BLaER1 treated with 17β-estradiol and CSF1 and Interleukin-3, amounts not matched to agents 10 nM and 100 nM (cell line): ENCODE data around the gene WNT3A.

Experiments
- H3K27ac ChIP-seq, 11 experiments: shearing (Covaris generic); formaldehyde crosslinking; 2 replicates each; pipeline ENCODE4 v1.8.1; 2022
- H3K27me3 ChIP-seq, 11 experiments: shearing (Covaris generic); formaldehyde crosslinking; 2 replicates each; pipeline ENCODE4 v1.8.1; 2022
- H3K36me3 ChIP-seq, 11 experiments: shearing (Covaris generic); formaldehyde crosslinking; 2 replicates each; pipeline ENCODE4 v1.8.1; 2022
- H3K4me1 ChIP-seq, 10 experiments: shearing (Covaris generic); formaldehyde crosslinking; 2 replicates each; pipeline ENCODE4 v1.8.1; 2022
- H3K4me2 ChIP-seq, 11 experiments: shearing (Covaris generic); formaldehyde crosslinking; 2 replicates each; pipeline ENCODE4 v1.8.1; 2022
- H3K4me3 ChIP-seq, 10 experiments: shearing (Covaris generic); formaldehyde crosslinking; 2 replicates each; pipeline ENCODE4 v1.8.1; 2022
- H3K9ac ChIP-seq, 11 experiments: shearing (Covaris generic); formaldehyde crosslinking; 2 replicates each; pipeline ENCODE4 v1.8.1; 2022
- H3K9me3 ChIP-seq, 11 experiments: shearing (Covaris generic); formaldehyde crosslinking; replicated peaks in 1 of 11; 2 replicates each; pipeline ENCODE4 v1.8.1; 2022
- H4K20me1 ChIP-seq, 11 experiments: shearing (Covaris generic); formaldehyde crosslinking; 2 replicates each; pipeline ENCODE4 v1.8.1; 2022
- Cebpa-rat ChIP-seq, 11 experiments: shearing (Covaris generic); IDR thresholded peaks; 2 replicates each; pipeline ENCODE4 v1.8.1; 2022

WNT3A gene

GRCh38 chr1:228044961-228045360 lies 38.2 kb downstream of the WNT3A start:
- no peak overlapping the region for H3K9ac ChIP-seq
- no peaks in the 10 kb centered on the region for H3K27me3 ChIP-seq
- H3K27ac ChIP-seq, result no peak overlapping the region
- no peak overlapping the region for H3K4me2 ChIP-seq
- no peak for TF ChIP-seq Cebpa-rat (IDR thresholded peaks at IDR 0.05)
- H3K36me3 ChIP-seq, result no peaks in the 10 kb centered on the region
- peaks cover 10 to 27% (median 19%) of the 10 kb centered on the region in 10 experiments; a peak in 17 of 20 replicates for H3K4me1 ChIP-seq
- no peak overlapping the region for H3K4me3 ChIP-seq
- H4K20me1 ChIP-seq, result no peaks in the 10 kb centered on the region; a peak in 1 of 22 replicates
- H3K9me3 ChIP-seq, result no peaks in the 10 kb centered on the region

GRCh38 chr1:228045405-228045804 lies 38.6 kb downstream of the WNT3A start:
- Histone ChIP-seq H3K27me3 (no peaks in the 10 kb centered on the region), H3K36me3 (no peaks in the 10 kb centered on the region), H3K4me2 (no peak overlapping the region)

GRCh38 chr1:228045871-228046270 lies 39.1 kb downstream of the WNT3A start:
- Histone ChIP-seq H3K4me3 (no peak overlapping the region), H3K27me3 (no peaks in the 10 kb centered on the region), H3K27ac (no peak overlapping the region), H3K9ac (no peak overlapping the region), H4K20me1 (no peaks in the 10 kb centered on the region; a peak in 1 of 22 replicates), H3K4me2 (no peak overlapping the region), H3K4me1 (peaks cover 10 to 32% (median 21%) of the 10 kb centered on the region in 10 experiments; a peak in 17 of 20 replicates), H3K36me3 (no peaks in the 10 kb centered on the region), H3K9me3 (peaks cover 0 to 8% (median 4%) of the 10 kb centered on the region in 11 experiments; a peak in 5 of 22 replicates)
- no peak for TF ChIP-seq Cebpa-rat (IDR thresholded peaks at IDR 0.05)

More at GRCh38 chr1:228045405-228045804, 38.6 kb downstream of the WNT3A start:
- H4K20me1 ChIP-seq, result no peaks in the 10 kb centered on the region; a peak in 1 of 22 replicates
- no peak overlapping the region for H3K9ac ChIP-seq
- peaks cover 0 to 3% (median 0%) of the 10 kb centered on the region in 11 experiments; a peak in 3 of 22 replicates for H3K9me3 ChIP-seq
- no peak for TF ChIP-seq Cebpa-rat (IDR thresholded peaks at IDR 0.05)
- peaks cover 10 to 31% (median 21%) of the 10 kb centered on the region in 10 experiments; a peak in 17 of 20 replicates for H3K4me1 ChIP-seq
- H3K4me3 ChIP-seq, result no peak overlapping the region
- H3K27ac ChIP-seq, result no peak overlapping the region

- Histone ChIP-seq H3K27ac (no peak overlapping the region), H3K4me1 (peaks cover 10 to 32% (median 21%) of the 10 kb centered on the region in 10 experiments; a peak in 17 of 20 replicates), H3K4me2 (no peak overlapping the region), H3K4me3 (no peak overlapping the region), H4K20me1 (no peaks in the 10 kb centered on the region; a peak in 1 of 22 replicates), H3K9ac (no peak overlapping the region), H3K27me3 (no peaks in the 10 kb centered on the region), H3K9me3 (peaks cover 0 to 11% (median 7%) of the 10 kb centered on the region in 11 experiments; a peak in 5 of 22 replicates), H3K36me3 (no peaks in the 10 kb centered on the region)
- TF ChIP-seq Cebpa-rat (IDR thresholded peaks at IDR 0.05), result no peak
Measured at GRCh38 chr1:228046421-228047182, 39.8 kb downstream of the WNT3A start.

GRCh38 chr1:228047183-228047466 lies 40.3 kb downstream of the WNT3A start:
- Histone ChIP-seq H3K9me3 (peaks cover 0 to 11% (median 7%) of the 10 kb centered on the region in 11 experiments; a peak in 5 of 22 replicates), H3K36me3 (no peaks in the 10 kb centered on the region), H3K9ac (no peak overlapping the region), H3K4me3 (no peak overlapping the region), H3K4me2 (no peak overlapping the region), H3K27ac (no peak overlapping the region), H3K4me1 (peaks cover 10 to 32% (median 21%) of the 10 kb centered on the region in 10 experiments; a peak in 17 of 20 replicates), H3K27me3 (no peaks in the 10 kb centered on the region), H4K20me1 (no peaks in the 10 kb centered on the region; a peak in 1 of 22 replicates)
- no peak for TF ChIP-seq Cebpa-rat (IDR thresholded peaks at IDR 0.05)

GRCh38 chr1:228048120-228048519 lies 41.3 kb downstream of the WNT3A start:
- H4K20me1 ChIP-seq, result no peaks in the 10 kb centered on the region; a peak in 1 of 22 replicates
- H3K4me2 ChIP-seq, result peak overlapping the region in 5 of 11 experiments; percentile 58 to 76 (median 69); a peak in 7 of 22 replicates
- H3K9me3 ChIP-seq, result peaks cover 0 to 11% (median 7%) of the 10 kb centered on the region in 11 experiments; a peak in 5 of 22 replicates
- no peak overlapping the region for H3K27ac ChIP-seq
- H3K4me3 ChIP-seq, result no peak overlapping the region
- no peak overlapping the region for H3K9ac ChIP-seq
- H3K27me3 ChIP-seq, result no peaks in the 10 kb centered on the region
- H3K4me1 ChIP-seq, result peaks cover 10 to 32% (median 21%) of the 10 kb centered on the region in 10 experiments; a peak in 17 of 20 replicates
- no peak for TF ChIP-seq Cebpa-rat (IDR thresholded peaks at IDR 0.05)
- H3K36me3 ChIP-seq, result no peaks in the 10 kb centered on the region

- peak overlapping the region in 1 of 11 experiments; percentile 11; a peak in 1 of 22 replicates for H3K27ac ChIP-seq
- TF ChIP-seq Cebpa-rat (IDR thresholded peaks at IDR 0.05), result no peak
- H3K4me3 ChIP-seq, result no peak overlapping the region
- H3K36me3 ChIP-seq, result no peaks in the 10 kb centered on the region
- no peak overlapping the region for H3K9ac ChIP-seq
- peak overlapping the region in 10 of 11 experiments; percentile 14 to 76 (median 52); a peak in 20 of 22 replicates for H3K4me2 ChIP-seq
- peaks cover 0 to 12% (median 8%) of the 10 kb centered on the region in 11 experiments; a peak in 9 of 22 replicates for H3K9me3 ChIP-seq
- no peaks in the 10 kb centered on the region; a peak in 1 of 22 replicates for H4K20me1 ChIP-seq
- H3K4me1 ChIP-seq, result peaks cover 10 to 32% (median 21%) of the 10 kb centered on the region in 10 experiments; a peak in 17 of 20 replicates
- H3K27me3 ChIP-seq, result no peaks in the 10 kb centered on the region
Measured at GRCh38 chr1:228048659-228049298, 42.0 kb downstream of the WNT3A start.

- peaks cover 0 to 20% (median 14%) of the 10 kb centered on the region in 11 experiments; a peak in 12 of 22 replicates for H3K9me3 ChIP-seq
- peaks cover 10 to 32% (median 21%) of the 10 kb centered on the region in 10 experiments; a peak in 17 of 20 replicates for H3K4me1 ChIP-seq
- H3K4me3 ChIP-seq, result no peak overlapping the region
- TF ChIP-seq Cebpa-rat (IDR thresholded peaks at IDR 0.05), result no peak
- no peaks in the 10 kb centered on the region for H4K20me1 ChIP-seq
- no peak overlapping the region for H3K9ac ChIP-seq
- no peaks in the 10 kb centered on the region for H3K27me3 ChIP-seq
- H3K27ac ChIP-seq, result no peak overlapping the region
- H3K36me3 ChIP-seq, result no peaks in the 10 kb centered on the region
- H3K4me2 ChIP-seq, result peak overlapping the region in 3 of 11 experiments; percentile 58 to 76 (median 69); a peak in 3 of 22 replicates
Measured at GRCh38 chr1:228050571-228051231, 43.9 kb downstream of the WNT3A start.
